Activated CD4-positive, CD25-positive, alpha-beta regulatory T cell (primary cell): ENCODE results near the gene DNAJB9.

Experiments used
- DNase-seq, 4 experiments: peaks; one replicate each; lab custom pipeline; 2025; lab: John Stamatoyannopoulos, UW

Gene DNAJB9

GRCh38 chr7:108605559-108606201, 36.0 kb downstream of the DNAJB9 start:
- DNase-seq: no peak

GRCh38 chr7:108609643-108610042, 40.0 kb downstream of the DNAJB9 start:
- no peak for DNase-seq

- DNase-seq: no peak
Measured at GRCh38 chr7:108611268-108611667, 41.6 kb downstream of the DNAJB9 start.

- DNase-seq: no peak
Measured at GRCh38 chr7:108613147-108613948, 43.7 kb downstream of the DNAJB9 start.

GRCh38 chr7:108613949-108614381, 44.3 kb downstream of the DNAJB9 start:
- no peak for DNase-seq

GRCh38 chr7:108614896-108615295, 45.2 kb downstream of the DNAJB9 start:
- DNase-seq: no peak

- no peak for DNase-seq
Measured at GRCh38 chr7:108618056-108618455, 48.4 kb downstream of the DNAJB9 start.

GRCh38 chr7:108623220-108623619, 53.5 kb downstream of the DNAJB9 start:
- no peak for DNase-seq
